Stimulated activated CD4-positive, alpha-beta T cell treated with anti-CD3 and anti-CD28 coated beads, Interleukin-4, amount 100 ng/mL, for 4 hours (primary cell): ENCODE data around the gene ATG13.
A peak's percentile ranks its signal among the peaks of the same experiment; 100 is the strongest.
"Not testable (repeated sequence)": the region's sequence is repeated elsewhere in the genome, so short reads cannot be mapped to it uniquely, and the experiment has no call there.

ENCODE experiments used
- DNase-seq, 2 experiments: peaks; one replicate each; pipeline ENCODE4 v3.0.0-alpha.2; 2020

ATG13 gene

GRCh38 chr11:46700241-46701077 is 83.1 kb downstream of the ATG13 start, which contains the start of the genes ARHGAP1 and ZNF408:
ARHGAP1 (minus strand) TSS chr11:46700619; CDS start chr11:46696107, 4,512 bp downstream.
ZNF408 (plus strand) TSS chr11:46701031; CDS start chr11:46701048, 17 bp downstream.
- peak; percentile 98 for DNase-seq

- DNase-seq: peak in 1 of 2 experiments; percentile 4
Observed at GRCh38 chr11:46701078-46701654, 83.8 kb downstream of the ATG13 start.

- no peak for DNase-seq
Observed at GRCh38 chr11:46705070-46705688, 87.8 kb downstream of the ATG13 start.

DNA sequence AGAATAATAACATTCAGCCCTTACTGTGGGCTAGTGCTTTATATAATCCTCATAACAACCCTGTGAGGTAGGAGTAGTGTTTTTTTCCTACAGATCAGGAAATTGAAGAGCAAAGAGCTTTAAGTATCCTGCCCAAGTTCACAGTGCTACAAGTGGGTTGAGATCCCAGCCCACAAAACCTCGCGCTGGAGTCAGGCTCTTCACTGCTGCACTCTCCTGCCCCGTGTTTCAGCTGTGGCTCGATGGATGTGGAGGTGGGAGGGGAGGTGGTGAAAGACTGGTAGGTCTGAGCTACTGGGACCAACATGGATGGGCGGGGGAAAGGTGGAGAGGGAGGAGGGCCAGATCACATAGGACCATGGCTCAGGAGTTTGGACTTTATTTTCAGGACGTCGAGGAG is 89.5 kb downstream of the ATG13 start:
- DNase-seq: no peak

GRCh38 chr11:46709351-46709750 is 92.0 kb downstream of the ATG13 start:
- DNase-seq: not testable (repeated sequence)

GRCh38 chr11:46710821-46711269 is 93.5 kb downstream of the ATG13 start:
- no peak for DNase-seq

DNA sequence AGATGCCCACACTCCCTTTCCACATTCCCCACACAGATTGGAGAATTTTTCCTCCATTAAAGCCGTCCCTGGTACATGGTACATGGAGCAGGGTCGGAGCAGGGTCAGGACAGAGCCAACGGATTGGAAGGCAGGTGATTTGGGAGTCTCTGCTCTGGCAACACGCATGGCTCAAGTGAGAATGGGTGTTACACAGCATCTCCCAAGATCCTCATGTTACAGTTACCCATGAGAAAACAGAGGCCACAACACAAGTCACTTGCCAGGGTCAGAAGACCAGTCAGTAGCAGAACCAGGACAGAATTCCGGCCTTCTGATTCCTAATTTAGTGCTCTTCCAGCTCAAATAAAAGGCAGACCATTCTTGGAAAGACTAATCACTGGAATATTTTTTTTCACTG is 94.0 kb downstream of the ATG13 start:
- no peak for DNase-seq

- DNase-seq: no peak
Observed at GRCh38 chr11:46712874-46713576, 95.7 kb downstream of the ATG13 start.

- DNase-seq: not testable (repeated sequence)
Observed at GRCh38 chr11:46717825-46718154, 100.4 kb downstream of the ATG13 start.

GRCh38 chr11:46718155-46719019 is 101.0 kb downstream of the ATG13 start:
- DNase-seq: no peak

DNA sequence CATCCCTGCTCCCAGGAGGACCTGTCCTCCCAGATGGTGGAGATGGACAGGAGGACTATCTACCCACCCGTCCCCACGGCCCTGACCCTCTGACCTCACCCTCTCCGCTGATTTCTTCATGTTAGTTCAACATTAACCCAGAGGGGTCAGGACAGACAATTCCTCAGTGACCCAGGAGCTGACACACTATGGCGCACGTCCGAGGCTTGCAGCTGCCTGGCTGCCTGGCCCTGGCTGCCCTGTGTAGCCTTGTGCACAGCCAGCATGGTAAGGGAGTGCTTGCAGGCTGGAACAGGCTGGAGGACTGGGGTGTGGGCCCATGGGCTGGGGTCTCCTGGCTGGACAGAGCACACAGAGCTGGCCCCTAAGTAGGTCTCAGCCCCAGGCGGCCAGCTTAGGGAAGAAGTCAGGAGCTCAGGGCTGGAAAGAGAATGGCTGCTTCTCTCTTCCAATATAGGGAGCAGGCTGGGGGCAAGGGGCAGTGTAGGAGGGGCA is 101.7 kb downstream of the ATG13 start, which contains the start of gene F2:
Gene F2 (plus strand): TSS at position 166 of the 495 bp plus-strand sequence. CDS start 23 bp downstream, at position 189.
- DNase-seq: no peak

DNA sequence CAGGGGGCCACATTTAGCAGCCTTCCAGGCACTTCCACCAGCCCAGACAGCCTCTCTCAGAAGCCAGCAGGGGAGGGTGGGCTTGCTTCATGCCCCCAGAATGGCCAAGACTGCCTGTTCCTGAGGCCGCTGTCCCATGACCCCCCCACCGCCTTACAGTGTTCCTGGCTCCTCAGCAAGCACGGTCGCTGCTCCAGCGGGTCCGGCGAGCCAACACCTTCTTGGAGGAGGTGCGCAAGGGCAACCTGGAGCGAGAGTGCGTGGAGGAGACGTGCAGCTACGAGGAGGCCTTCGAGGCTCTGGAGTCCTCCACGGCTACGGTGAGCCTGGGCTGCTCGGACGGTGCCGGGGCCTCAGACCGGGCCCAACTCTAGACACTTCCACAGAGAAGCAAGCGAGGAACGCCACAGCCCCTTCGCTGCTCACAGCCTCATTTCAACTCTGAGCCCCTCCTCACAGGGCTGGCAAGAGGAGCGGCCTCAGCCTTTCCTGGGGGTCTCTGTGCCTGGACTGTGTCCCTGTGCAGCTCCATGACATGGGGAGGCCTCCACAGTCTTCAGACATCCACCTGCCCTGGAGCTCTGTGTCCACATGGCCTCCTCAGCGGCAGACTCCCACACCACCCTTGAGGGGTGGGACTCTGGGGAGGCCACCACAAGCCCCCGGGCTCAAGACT is 102.3 kb downstream of the ATG13 start:
- DNase-seq: no peak

GRCh38 chr11:46721286-46721685 is 103.9 kb downstream of the ATG13 start:
- DNase-seq: no peak

- no peak for DNase-seq
Observed at GRCh38 chr11:46722566-46723358, 105.4 kb downstream of the ATG13 start.

GRCh38 chr11:46723359-46723680 is 106.0 kb downstream of the ATG13 start:
- DNase-seq: no peak

DNA sequence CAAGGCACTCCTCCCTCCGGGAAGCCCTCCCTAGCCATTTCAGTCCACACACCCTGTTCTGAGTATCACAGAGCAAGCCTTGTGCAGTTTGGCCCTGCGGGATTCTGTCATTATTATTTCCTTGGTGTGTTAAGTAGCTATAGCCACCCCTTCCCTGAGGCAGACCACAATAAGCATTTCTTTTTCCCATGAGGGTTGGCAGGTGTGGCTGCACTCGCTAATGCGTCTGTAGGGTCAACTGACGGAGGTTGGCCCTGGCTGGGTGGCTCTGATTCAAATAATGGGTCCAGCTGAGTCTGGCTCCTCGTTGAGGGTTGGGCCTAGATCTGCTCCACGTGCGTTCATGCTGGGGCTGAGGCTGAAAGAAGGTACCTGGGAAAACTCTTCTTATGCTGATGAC is 106.7 kb downstream of the ATG13 start:
- no peak for DNase-seq
